Colonic mucosa (tissue), 4 donors: Measurements from ENCODE around the gene IFNAR1. TPM values are rescaled to one million over a fixed set of nuclear protein-coding genes. Genes with fewer than 3 reads are reported as not detected.
"Not testable (repeated sequence)": the region's sequence is repeated elsewhere in the genome, so short reads cannot be mapped to it uniquely, and the experiment has no call there.

Experiments
- DNase-seq: peaks from one replicate; pipeline ENCODE4 v3.0.0-alpha.2; 2020
- H3K27ac ChIP-seq: fragments of 200-600 bp; one replicate; pipeline ENCODE4 v1.8.0; 2021
- H3K27me3 ChIP-seq: fragments of 200-600 bp; one replicate; pipeline ENCODE4 v1.8.0; 2021
- H3K36me3 ChIP-seq: fragments of 200-600 bp; one replicate; pipeline ENCODE4 v1.8.0; 2021
- H3K4me1 ChIP-seq: fragments of 200-600 bp; one replicate; pipeline ENCODE4 v1.8.0; 2021; ENCODE audit warnings: mild to moderate bottlenecking
- H3K4me3 ChIP-seq: fragments of 200-600 bp; one replicate; pipeline ENCODE4 v1.8.0; 2021
- H3K9ac ChIP-seq, 2 donors: one replicate each; pipeline ENCODE4 v1.7.0; 2013; ENCODE audit warnings: control low read depth in 2 of 2, low read depth in 2 of 2, low read length in 2 of 2
- H3K9me3 ChIP-seq: fragments of 200-600 bp; one replicate; pipeline ENCODE4 v1.8.0; 2021
- CTCF ChIP-seq: fragments of 200-600 bp; IDR thresholded peaks from one replicate; pipeline ENCODE4 v1.8.0; 2022; ENCODE audit warnings: antibody characterized with exemption, mild to moderate bottlenecking
- intact Hi-C: fragments of 100-400 bp; cut with DNase I; formaldehyde crosslinking; loops from one replicate; pipeline ENCODE4 v1.14.1; 2022
- total RNA-seq, 2 donors: library from RNA; stranded (reverse); fragmentation: NEBNext Ultra II Directional in 1 of 2; extraction: Animal tissue kit (Norgen Biotek cat#: 25700) in 1 of 2; gene quantifications; one replicate each; pipeline ENCODE4 v1.2.1, GENCODE V29; 2021
- donor health status: healthy.
- donor health status: DM: no; HTN: no; CAD: no.
- donor health status: DM: no; HTN: no; CAD: no.

Gene IFNAR1
- total RNA-seq, 2 donors from 2014 or later: 32.3 to 62.2 TPM

DNA sequence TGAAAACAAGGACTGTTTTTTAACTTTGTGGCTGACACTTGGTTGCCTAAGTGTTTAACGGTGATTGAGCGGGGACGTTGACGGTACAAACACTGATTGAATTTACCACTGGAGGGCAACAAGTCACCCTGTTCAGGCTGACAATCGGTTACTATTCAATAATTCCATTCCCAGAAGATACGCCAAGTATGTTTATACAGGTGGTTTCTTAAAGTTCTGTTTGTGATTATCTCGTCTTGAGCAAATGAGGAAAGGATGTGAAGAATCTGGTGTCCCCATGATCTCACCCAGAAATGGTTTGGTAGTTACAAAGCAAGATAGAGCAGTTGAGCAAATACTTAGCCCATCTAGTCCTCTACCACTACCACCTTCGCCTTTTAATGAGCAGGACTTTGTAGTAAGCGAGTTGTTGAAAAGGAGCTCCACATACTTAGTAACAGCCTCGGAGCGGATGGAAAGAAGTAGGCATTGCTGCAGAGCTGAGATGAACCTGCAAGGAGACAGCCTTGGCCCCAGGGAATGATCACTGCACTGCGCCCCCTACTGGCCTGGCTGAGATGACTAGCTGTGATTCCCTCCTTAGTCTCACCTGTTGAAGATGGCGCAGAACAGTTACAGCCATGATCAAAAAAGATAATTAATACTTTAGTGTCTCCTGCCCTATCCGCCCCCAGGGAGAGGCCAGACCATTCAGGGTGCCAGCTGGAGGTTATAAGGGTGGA is 36.3 kb downstream of the IFNAR1 start:
- Histone ChIP-seq H3K9ac (peak overlapping the region in 1 of 2 donors; percentile 68), H3K4me3 (peak overlapping the region; percentile 2), H3K27me3 (no peaks in the 10 kb centered on the region), H3K36me3 (no peaks in the 10 kb centered on the region), H3K27ac (peak overlapping the region; percentile 85), H3K9me3 (no peaks in the 10 kb centered on the region), H3K4me1 (peaks cover 4% of the 10 kb centered on the region)
- peak; percentile 69 for TF ChIP-seq CTCF
- DNase-seq: peak; percentile 89
- intact Hi-C loops: no loop called here

- no peaks in the 10 kb centered on the region for H3K27me3 ChIP-seq
- no peaks in the 10 kb centered on the region for H3K36me3 ChIP-seq
- H3K27ac ChIP-seq: peak overlapping the region; percentile 85
- peaks cover 4% of the 10 kb centered on the region for H3K4me1 ChIP-seq
- no peak for TF ChIP-seq CTCF
- no peaks in the 10 kb centered on the region for H3K9me3 ChIP-seq
- intact Hi-C loops: no loop called here
- no peak overlapping the region for H3K4me3 ChIP-seq
- H3K9ac ChIP-seq: peak overlapping the region in 1 of 2 donors; percentile 38
- peak; percentile 64 for DNase-seq
Observed at GRCh38 chr21:33362044-33362555, 37.3 kb downstream of the IFNAR1 start.

DNA sequence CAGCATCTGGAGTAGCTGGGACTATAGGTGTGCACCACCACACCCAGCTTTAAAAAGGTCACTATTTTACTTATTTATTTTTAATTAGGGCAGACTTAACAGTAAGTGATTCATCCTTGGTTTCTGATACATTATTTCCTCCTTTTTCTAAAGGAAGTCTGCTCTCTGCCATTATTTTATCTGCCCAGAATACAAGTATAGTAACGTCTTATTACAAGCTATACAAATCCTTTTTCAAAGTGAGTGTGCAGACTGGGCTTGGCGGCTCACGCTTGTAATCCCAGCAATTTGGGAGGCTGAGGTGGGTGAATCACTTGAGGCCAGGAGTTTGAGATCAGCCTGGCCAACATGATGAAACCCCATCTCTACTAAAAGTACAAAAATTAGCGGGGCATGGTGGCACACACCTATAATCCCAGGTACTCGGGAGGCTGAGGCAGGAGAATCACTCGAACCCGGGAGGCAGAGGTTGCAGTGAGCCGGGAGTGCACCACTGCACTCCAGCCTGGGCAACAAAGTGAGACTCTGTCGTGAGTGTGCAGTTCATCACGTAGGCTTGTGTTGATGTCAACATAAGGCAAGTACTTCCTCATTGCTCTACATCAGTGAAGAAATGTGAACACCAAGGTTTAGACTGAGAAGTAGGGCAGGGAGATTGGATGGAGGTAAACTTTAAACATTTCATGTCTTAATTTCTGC is 39.3 kb downstream of the IFNAR1 start:
- H3K27me3 ChIP-seq, H3K4me1 ChIP-seq, H3K9ac ChIP-seq, H3K9me3 ChIP-seq, H3K4me3 ChIP-seq, H3K36me3 ChIP-seq, intact Hi-C loops: not testable (repeated sequence)
- peak overlapping the region; percentile 72 for H3K27ac ChIP-seq
- DNase-seq: peak; percentile 83

DNA sequence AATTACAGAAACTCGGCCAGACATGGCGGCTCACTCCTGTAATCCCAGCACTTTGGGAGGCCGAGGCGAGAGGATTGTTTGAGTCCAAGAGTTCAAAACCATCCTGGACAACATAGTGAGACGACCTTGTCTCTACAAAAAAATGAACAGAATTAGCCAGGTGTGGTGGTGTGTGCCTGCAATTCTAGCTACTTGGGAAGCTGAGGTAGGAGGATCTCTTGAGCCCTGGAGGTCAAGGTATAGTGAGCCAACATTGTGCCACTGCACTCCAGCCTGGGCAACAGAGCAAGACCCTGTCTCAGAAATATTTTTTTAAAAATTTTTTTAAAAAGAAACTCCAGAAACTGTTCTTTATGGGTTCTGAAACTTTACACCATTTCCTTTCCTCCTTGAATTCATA is 40.1 kb downstream of the IFNAR1 start:
- TF ChIP-seq CTCF: no peak
- intact Hi-C loops: no loop called here
- no peaks in the 10 kb centered on the region for H3K9me3 ChIP-seq
- H3K36me3 ChIP-seq: no peaks in the 10 kb centered on the region
- DNase-seq: no peak
- H3K27ac ChIP-seq: peak overlapping the region; percentile 72
- no peak overlapping the region for H3K4me3 ChIP-seq
- H3K27me3 ChIP-seq: no peaks in the 10 kb centered on the region
- no peak overlapping the region for H3K9ac ChIP-seq
- H3K4me1 ChIP-seq: peaks cover 4% of the 10 kb centered on the region

GRCh38 chr21:33367309-33367973 is 42.7 kb downstream of the IFNAR1 start:
- intact Hi-C loops: no loop called here
- H3K27me3 ChIP-seq: no peaks in the 10 kb centered on the region
- no peak for TF ChIP-seq CTCF
- H3K27ac ChIP-seq: no peak overlapping the region
- no peaks in the 10 kb centered on the region for H3K4me1 ChIP-seq
- H3K9ac ChIP-seq: no peak overlapping the region
- DNase-seq: no peak
- no peaks in the 10 kb centered on the region for H3K9me3 ChIP-seq
- H3K4me3 ChIP-seq: no peak overlapping the region
- no peaks in the 10 kb centered on the region for H3K36me3 ChIP-seq
